OCI-LY3 (cell line): ENCODE results near the gene C10orf95.

Experiments used
- H2AFZ ChIP-seq: fragments of 200-600, 300-600 bp; shearing (Covaris generic); 2 replicates; pipeline ENCODE4 v1.6.0; 2014; ENCODE audit warnings: antibody characterized with exemption, low read depth, low read length
- H3K27ac ChIP-seq: fragments of 200-600, 300-600 bp; sonication (generic); 2 replicates; pipeline ENCODE4 v1.5.1; 2014; ENCODE audit warnings: mild to moderate bottlenecking, low read length, moderate library complexity, mixed read lengths
- H3K27me3 ChIP-seq: fragments of 200-600, 300-600 bp; sonication (generic); 2 replicates; pipeline ENCODE4 v1.6.1; 2014; ENCODE audit warnings: low read depth, low read length, mixed read lengths
- H3K36me3 ChIP-seq: fragments of 200-600, 300-600 bp; sonication (generic); replicated peaks from 2 replicates; pipeline ENCODE3; 2014; ENCODE audit warnings: low read depth, low read length, mixed read lengths
- H3K4me1 ChIP-seq: fragments of 300-600, 200-600 bp; sonication (generic); 2 replicates; pipeline ENCODE4 v1.6.1; 2014; ENCODE audit warnings: low read length, mixed read lengths
- H3K4me2 ChIP-seq: fragments of 200-600, 300-600 bp; sonication (generic); 2 replicates; pipeline ENCODE4 v1.6.1; 2014; ENCODE audit warnings: low read length, mixed read lengths
- H3K4me3 ChIP-seq: fragments of 300-600, 200-600 bp; sonication (generic); 2 replicates; pipeline ENCODE4 v1.5.1; 2014; ENCODE audit warnings: antibody characterized with exemption, mild to moderate bottlenecking, low read length, moderate library complexity
- H3K79me2 ChIP-seq: fragments of 300-600, 200-600 bp; shearing (Covaris generic); 2 replicates; pipeline ENCODE4 v1.6.1; 2014; ENCODE audit warnings: mild to moderate bottlenecking, low read length, mixed read lengths
- H3K9ac ChIP-seq: fragments of 300-600, 200-600 bp; shearing (Covaris generic); 2 replicates; pipeline ENCODE4 v1.6.0; 2014; ENCODE audit warnings: mild to moderate bottlenecking, low read length, moderate library complexity
- H3K9me3 ChIP-seq: fragments of 200-600, 300-600 bp; shearing (Covaris generic); 2 replicates; pipeline ENCODE4 v1.6.1; 2014; ENCODE audit warnings: low read length, mixed read lengths; ENCODE audit not compliant: insufficient read depth
- H4K20me1 ChIP-seq: fragments of 200-600, 300-600 bp; sonication (generic); 2 replicates; pipeline ENCODE4 v1.6.1; 2016; ENCODE audit warnings: low read length, mixed read lengths; ENCODE audit not compliant: insufficient read depth
- CTCF ChIP-seq: fragments of 200-600, 300-600 bp; sonication (generic); IDR thresholded peaks from 2 replicates; pipeline ENCODE4 v1.5.1; 2014; ENCODE audit warnings: antibody characterized with exemption, low read length, low read depth
- EZH2phosphoT487 ChIP-seq: fragments of 200-600 bp; shearing (Covaris generic); IDR thresholded peaks from 2 replicates; pipeline ENCODE4 v1.6.1; 2018; ENCODE audit warnings: antibody characterized with exemption, mixed run types, low read depth

The C10orf95 gene

GRCh38 chr10:102435133-102435497 lies 16.2 kb downstream of the C10orf95 start:
- no peaks in the 10 kb centered on the region for H3K36me3 ChIP-seq
- H3K4me1 ChIP-seq, result peaks cover 30% of the 10 kb centered on the region
- no peaks in the 10 kb centered on the region for H3K9me3 ChIP-seq
- H3K4me3 ChIP-seq, result peak overlapping the region; percentile 73
- peak overlapping the region; percentile 52 for H3K9ac ChIP-seq
- TF ChIP-seq CTCF (no peak), EZH2phosphoT487 (no peak)
- peaks cover 15% of the 10 kb centered on the region for H3K79me2 ChIP-seq
- H3K4me2 ChIP-seq, result peak overlapping the region; percentile 88
- no peaks in the 10 kb centered on the region for H3K27me3 ChIP-seq
- H4K20me1 ChIP-seq, result no peaks in the 10 kb centered on the region
- no peak overlapping the region for H3K27ac ChIP-seq
- peak overlapping the region; percentile 88 for H2AFZ ChIP-seq

GRCh38 chr10:102434394-102435132 lies 16.8 kb downstream of the C10orf95 start:
- Histone ChIP-seq H3K4me3 (peak overlapping the region; percentile 73), H3K27me3 (no peaks in the 10 kb centered on the region), H3K9ac (peak overlapping the region; percentile 52; the same call in 1 of the 2 replicates), H4K20me1 (no peaks in the 10 kb centered on the region), H3K36me3 (no peaks in the 10 kb centered on the region), H3K79me2 (peaks cover 15% of the 10 kb centered on the region), H3K4me1 (peaks cover 30% of the 10 kb centered on the region), H2AFZ (no peak overlapping the region), H3K27ac (no peak overlapping the region), H3K9me3 (no peaks in the 10 kb centered on the region), H3K4me2 (peak overlapping the region; percentile 88)
- no peak for TF ChIP-seq CTCF
- no peak for TF ChIP-seq EZH2phosphoT487

GRCh38 chr10:102433619-102434046 lies 17.7 kb downstream of the C10orf95 start:
- Histone ChIP-seq H3K9ac (no peak overlapping the region), H3K27ac (peak overlapping the region; percentile 28), H4K20me1 (no peaks in the 10 kb centered on the region), H3K4me3 (no peak overlapping the region), H3K79me2 (peaks cover 15% of the 10 kb centered on the region), H2AFZ (no peak overlapping the region), H3K4me2 (peak overlapping the region; percentile 52), H3K9me3 (no peaks in the 10 kb centered on the region), H3K36me3 (no peaks in the 10 kb centered on the region), H3K4me1 (peaks cover 30% of the 10 kb centered on the region), H3K27me3 (no peaks in the 10 kb centered on the region)
- no peak for TF ChIP-seq CTCF
- no peak for TF ChIP-seq EZH2phosphoT487

GRCh38 chr10:102432162-102432950 lies 19.0 kb downstream of the C10orf95 start, which contains the start of gene CUEDC2:
CUEDC2 (minus strand) TSS chr10:102432574; CDS start chr10:102425188, 7,386 bp downstream.
- Histone ChIP-seq H3K36me3 (no peaks in the 10 kb centered on the region), H3K27ac (peak within 1 kb of the TSS; percentile 74), H3K4me3 (peak within 1 kb of the TSS; percentile 100), H4K20me1 (no peaks in the 10 kb centered on the region), H3K9ac (peak within 1 kb of the TSS; percentile 99), H3K4me2 (peak within 1 kb of the TSS; percentile 96), H3K4me1 (peaks cover 30% of the 10 kb centered on the region), H3K79me2 (peaks cover 15% of the 10 kb centered on the region), H3K27me3 (no peaks in the 10 kb centered on the region), H2AFZ (peak within 1 kb of the TSS; percentile 39; the same call in 1 of the 2 replicates), H3K9me3 (no peaks in the 10 kb centered on the region)
- TF ChIP-seq CTCF, result no peak
- no peak for TF ChIP-seq EZH2phosphoT487
